ENCODE results near the gene KCNJ8. TPM values are rescaled to one million over a fixed set of nuclear protein-coding genes. Genes with fewer than 3 reads are reported as not detected.
"Not testable (repeated sequence)": the region's sequence is repeated elsewhere in the genome, so short reads cannot be mapped to it uniquely, and the experiment has no call there.

Gene KCNJ8
- total and polyA plus RNA-seq, 12 donors: 13.8 to 128 (median 54.8) TPM

GRCh38 chr12:21795648-21796328 lies 21.3 kb upstream of the KCNJ8 start:
- DNase-seq (no peak), ATAC-seq (peak in 2 of 8 donors; percentile 23 to 68)
- H3K4me1 ChIP-seq: peaks cover 0 to 7% (median 0%) of the 10 kb centered on the region in 9 donors
- 90 to 96% methylated on average over 10 of the region's 10 CpGs for WGBS, 2 donors
- H3K27me3 ChIP-seq: no peaks in the 10 kb centered on the region
- H3K9me3 ChIP-seq: peaks cover 0 to 18% (median 0%) of the 10 kb centered on the region in 11 donors
- intact Hi-C loops (cut with DNase I): no loop called here
- H3K27ac ChIP-seq: no peak overlapping the region
- H3K4me3 ChIP-seq: no peak overlapping the region
- TF ChIP-seq CTCF (IDR thresholded peaks at IDR 0.05): no peak
- peaks cover 0 to 12% (median 0%) of the 10 kb centered on the region in 9 donors for H3K36me3 ChIP-seq

- intact Hi-C loops (cut with DNase I); H3K36me3 ChIP-seq; DNase-seq; H3K27ac ChIP-seq; H3K4me1 ChIP-seq; ATAC-seq; H3K4me3 ChIP-seq; H3K27me3 ChIP-seq: not testable (repeated sequence)
- H3K9me3 ChIP-seq: peaks cover 0 to 26% (median 0%) of the 10 kb centered on the region in 11 donors
- 82% methylated on average over 8 of the region's 8 CpGs for WGBS, 2 donors
Observed at GRCh38 chr12:21794807-21795595, 20.5 kb upstream of the KCNJ8 start.

DNA sequence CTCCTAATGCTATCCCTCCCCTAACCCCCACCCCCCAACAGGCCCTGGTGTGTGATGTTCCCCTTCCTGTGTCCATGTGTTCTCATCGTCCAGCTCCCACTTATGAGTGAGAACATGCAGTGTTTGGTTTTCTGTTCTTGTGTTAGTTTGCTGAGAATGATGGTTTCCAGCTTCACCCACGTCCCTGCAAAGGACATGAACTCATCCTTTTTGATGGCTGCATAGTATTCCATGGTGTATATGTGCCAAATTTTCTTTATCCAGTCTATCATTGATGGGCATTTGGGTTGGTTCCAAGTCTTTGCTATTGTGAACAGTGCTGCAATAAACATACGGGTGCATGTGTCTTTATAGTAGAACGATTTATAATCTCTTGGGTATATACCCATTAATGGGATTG lies 15.2 kb upstream of the KCNJ8 start:
- 85 to 86% methylated on average over 4 of the region's 4 CpGs for WGBS, 2 donors
- DNase-seq; H3K4me3 ChIP-seq; ATAC-seq; intact Hi-C loops (cut with DNase I); H3K27ac ChIP-seq; H3K27me3 ChIP-seq; H3K36me3 ChIP-seq: not testable (repeated sequence)
- Histone ChIP-seq H3K4me1 (peaks cover 0 to 25% (median 10%) of the 10 kb centered on the region in 9 donors), H3K9me3 (peaks cover 0 to 28% (median 0%) of the 10 kb centered on the region in 11 donors)

DNA sequence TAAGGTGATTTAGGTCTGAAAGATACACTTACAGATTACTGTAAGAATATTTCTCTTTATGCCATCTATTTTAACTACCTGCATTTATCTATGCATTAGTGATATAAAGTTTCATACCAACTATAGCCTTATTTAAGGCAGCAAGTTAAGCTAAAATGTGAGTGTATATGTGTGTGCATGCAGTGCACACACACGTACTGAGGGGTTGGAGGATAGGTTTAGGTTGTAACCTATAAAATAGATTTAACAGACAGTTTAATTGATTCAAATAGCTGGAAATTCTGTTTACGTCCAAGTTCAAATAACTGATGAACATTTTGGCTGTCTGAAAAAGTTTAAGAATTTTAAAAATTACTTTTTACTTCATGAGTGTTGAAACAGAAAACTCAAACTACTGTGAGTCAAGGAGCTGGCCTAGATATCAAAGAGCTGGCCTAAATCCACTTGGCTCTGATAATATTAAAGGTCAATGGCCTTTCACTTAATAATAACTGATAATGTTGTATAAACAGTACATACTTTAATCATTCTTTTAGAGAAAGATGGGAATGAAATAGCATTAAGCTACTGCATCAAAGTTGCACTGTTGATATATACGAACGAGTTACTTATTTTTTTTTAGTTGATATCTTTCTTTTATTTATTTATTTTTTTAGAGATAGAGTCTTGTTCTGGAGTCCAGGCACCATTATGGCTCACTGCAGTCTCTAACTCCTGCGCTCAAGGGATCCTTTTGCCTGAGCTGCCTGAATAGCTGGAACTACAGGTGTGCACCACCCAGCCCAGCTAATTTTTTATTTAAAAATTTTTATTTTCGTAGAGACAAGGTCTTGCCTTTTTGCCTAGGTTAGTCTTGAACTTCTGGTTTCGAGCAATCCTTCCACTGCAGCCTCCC lies 13.8 kb upstream of the KCNJ8 start:
- H3K27ac ChIP-seq: peak overlapping the region in 2 of 10 donors; percentile 1 to 7
- H3K27me3 ChIP-seq: no peaks in the 10 kb centered on the region
- intact Hi-C loops (cut with DNase I): no loop called here
- peaks cover 0 to 25% (median 0%) of the 10 kb centered on the region in 11 donors for H3K9me3 ChIP-seq
- H3K36me3 ChIP-seq: no peaks in the 10 kb centered on the region
- WGBS, 2 donors: 61 to 70% methylated on average over 7 of the region's 7 CpGs
- DNase-seq (no peak), ATAC-seq (peak in 3 of 8 donors; percentile 51 to 67 (median 61))
- H3K4me1 ChIP-seq: peaks cover 0 to 25% (median 10%) of the 10 kb centered on the region in 9 donors
- no peak overlapping the region for H3K4me3 ChIP-seq
- no peak for TF ChIP-seq CTCF (IDR thresholded peaks at IDR 0.05)

GRCh38 chr12:21786041-21786531 lies 11.6 kb upstream of the KCNJ8 start:
- Histone ChIP-seq H3K36me3 (no peaks in the 10 kb centered on the region), H3K4me3 (no peak overlapping the region), H3K27ac (peak overlapping the region in 6 of 10 donors; percentile 5 to 60 (median 27)), H3K4me1 (peaks cover 0 to 25% (median 11%) of the 10 kb centered on the region in 9 donors), H3K27me3 (no peaks in the 10 kb centered on the region), H3K9me3 (peaks cover 0 to 17% (median 0%) of the 10 kb centered on the region in 11 donors)
- intact Hi-C loops (cut with DNase I): no loop called here
- 60 to 65% methylated on average over 3 of the region's 3 CpGs for WGBS, 2 donors
- ATAC-seq (no peak), DNase-seq (no peak)
- no peak for TF ChIP-seq CTCF (IDR thresholded peaks at IDR 0.05)

GRCh38 chr12:21782723-21783122 lies 8.2 kb upstream of the KCNJ8 start:
- 95 to 97% methylated on average over 3 of the region's 3 CpGs for WGBS, 2 donors
- H3K36me3 ChIP-seq; H3K9me3 ChIP-seq; intact Hi-C loops (cut with DNase I); H3K4me3 ChIP-seq; H3K27ac ChIP-seq; H3K27me3 ChIP-seq; ATAC-seq; DNase-seq: not testable (repeated sequence)
- H3K4me1 ChIP-seq: peaks cover 0 to 30% (median 10%) of the 10 kb centered on the region in 9 donors
